HT-29 (cell line): ENCODE data around the gene NSD2. TPM values are rescaled to one million over a fixed set of nuclear protein-coding genes. Genes with fewer than 3 reads are reported as not detected.
A peak's percentile ranks its signal among the peaks of the same experiment; 100 is the strongest.

Source experiments
- DNase-seq: peaks from one replicate; pipeline ENCODE4 v3.0.0-alpha.2; 2015; ENCODE audit warnings: low spot score
- total RNA-seq: library from RNA; depleted of rRNA; stranded (reverse); fragments of >200 nt; shearing (Covaris generic); gene quantifications from 2 replicates; pipeline ENCODE4 v1.2.3, GENCODE V29; 2014

Gene NSD2
- total RNA-seq, 1 experiment from 2014 or later = 70.5 TPM

- DNase-seq = no peak
These were observed 6.9 kb upstream of the NSD2 start for GRCh38 chr4:1864076-1865008.

GRCh38 chr4:1866189-1866661 lies 5.0 kb upstream of the NSD2 start:
- DNase-seq = no peak

DNA sequence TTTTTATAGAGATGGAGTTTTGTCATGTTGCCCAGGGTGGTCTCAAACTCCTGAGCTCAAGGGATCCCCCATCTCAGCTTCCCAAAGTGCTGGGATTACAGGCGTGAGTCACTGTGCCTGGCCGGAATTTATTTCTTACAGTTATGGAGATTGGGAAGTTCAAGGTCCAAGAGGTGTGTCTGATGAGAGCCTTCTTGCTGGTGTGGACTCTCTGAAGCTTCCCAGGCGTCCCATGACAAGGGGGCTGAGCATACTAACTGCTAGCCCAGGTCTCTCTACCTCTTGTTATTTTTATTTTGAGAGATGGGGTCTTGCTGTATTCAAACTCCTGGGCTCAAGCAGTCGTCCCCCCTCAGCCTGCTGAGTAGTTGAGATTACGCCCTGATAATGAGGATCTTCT lies 2.9 kb upstream of the NSD2 start:
- peak; percentile 57 for DNase-seq

DNA sequence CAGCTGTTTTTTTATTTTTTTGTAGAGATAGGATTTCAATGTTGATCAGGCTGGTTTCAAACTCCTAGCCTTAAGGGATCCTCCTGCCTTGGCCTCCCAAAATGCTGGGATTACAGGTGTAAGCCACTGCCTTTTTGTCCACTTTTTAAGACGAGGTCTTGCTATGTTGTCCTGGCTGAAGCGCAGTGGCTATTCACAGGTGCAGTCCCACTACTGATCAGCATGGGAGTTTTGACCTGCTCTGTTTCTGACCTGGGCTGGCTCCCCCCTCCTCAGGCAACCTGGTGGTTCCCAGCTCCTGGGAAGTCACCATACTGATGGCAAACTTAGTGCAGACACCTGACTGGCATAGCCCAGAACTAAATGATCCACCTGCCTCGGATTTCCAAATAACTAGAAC lies 2.3 kb upstream of the NSD2 start:
- no peak for DNase-seq

- peak; percentile 27 for DNase-seq
These were observed 1.5 kb upstream of the NSD2 start for GRCh38 chr4:1869530-1870327.

GRCh38 chr4:1870328-1870577 lies 940 bp upstream of the NSD2 start:
- DNase-seq = peak; percentile 92

GRCh38 chr4:1871471-1872021 lies 353 bp downstream of the NSD2 start:
- DNase-seq = no peak

DNA sequence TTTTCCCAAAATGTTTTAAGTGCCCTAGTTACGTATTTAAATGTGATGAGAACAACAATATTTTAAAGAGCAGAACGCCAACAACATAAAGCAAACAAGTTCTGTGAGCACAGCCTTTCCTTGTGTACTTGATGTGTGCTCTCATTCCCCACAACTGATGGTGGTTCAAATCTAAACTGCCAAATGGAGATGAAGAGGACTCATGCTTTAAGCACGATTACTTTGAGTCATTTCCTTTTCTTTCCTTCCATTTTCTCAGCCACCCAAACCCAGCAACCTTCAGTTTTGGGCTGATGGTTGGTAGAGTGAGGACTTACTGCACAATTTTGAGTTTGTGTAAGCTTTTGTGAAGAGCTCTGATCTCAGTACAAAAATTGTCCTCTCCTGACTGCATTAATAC lies 1.7 kb downstream of the NSD2 start:
- DNase-seq = peak; percentile 30

DNA sequence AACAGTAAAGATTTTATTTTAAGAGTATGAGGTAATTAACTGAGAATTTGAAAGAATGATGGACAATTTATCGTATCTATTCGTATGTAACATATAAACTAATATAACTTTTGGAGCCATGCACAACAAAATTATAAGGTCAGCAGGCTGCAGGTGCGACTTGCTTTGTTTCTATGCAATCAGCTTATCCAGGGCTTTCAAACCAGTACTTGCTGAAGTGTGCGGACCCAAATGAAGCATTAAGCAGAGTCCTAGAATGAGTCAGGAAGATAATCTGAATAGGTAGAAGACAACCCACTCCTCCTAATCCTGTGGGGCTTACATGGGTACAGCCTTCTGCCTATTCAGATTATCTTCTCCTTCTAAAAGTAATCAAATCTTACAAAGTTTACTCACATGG lies 2.1 kb downstream of the NSD2 start:
- no peak for DNase-seq

DNA sequence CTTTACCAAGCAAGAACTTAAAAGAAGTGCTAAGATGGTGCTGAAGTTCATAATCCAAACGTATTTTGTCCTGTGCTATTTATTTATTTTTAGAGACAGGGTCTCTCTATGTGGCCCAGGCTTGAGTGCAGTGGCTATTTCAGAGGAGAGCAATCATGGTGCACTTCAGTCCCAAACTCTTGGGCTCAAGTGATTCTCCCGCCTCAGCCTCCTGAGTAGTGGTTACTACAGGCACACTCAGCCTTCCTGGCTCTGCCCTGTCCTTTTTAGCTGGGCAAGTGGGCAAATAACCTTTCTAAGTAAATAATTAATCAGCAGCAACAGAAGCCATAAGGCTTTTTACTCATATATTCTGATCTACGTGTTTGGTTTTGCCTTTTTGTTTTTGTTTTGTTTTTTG lies 2.6 kb downstream of the NSD2 start:
- DNase-seq = peak; percentile 28

GRCh38 chr4:1874201-1874600 lies 3.0 kb downstream of the NSD2 start:
- peak; percentile 28 for DNase-seq

DNA sequence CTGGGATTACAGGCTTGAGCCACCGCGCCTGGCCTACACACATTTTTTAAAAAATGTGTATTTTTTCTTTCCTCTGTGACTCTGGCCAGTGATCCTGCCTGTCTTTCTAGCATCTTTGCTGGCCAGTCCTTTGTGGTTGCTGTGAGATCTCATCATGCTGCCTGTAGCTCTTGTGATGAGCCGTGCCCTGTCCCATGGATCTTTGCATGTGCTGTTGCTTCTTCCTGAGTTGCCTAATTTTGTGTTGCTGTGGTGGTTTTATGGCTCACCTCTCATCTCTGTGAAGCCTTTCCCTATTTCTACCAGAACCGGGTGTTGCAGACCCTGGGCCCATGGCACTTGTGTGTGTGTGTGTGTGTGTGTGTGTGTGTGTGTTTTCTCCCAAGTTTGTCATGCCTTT lies 8.3 kb downstream of the NSD2 start:
- DNase-seq = no peak

- DNase-seq = peak; percentile 32
These were observed 9.1 kb downstream of the NSD2 start for GRCh38 chr4:1880332-1880731.

DNA sequence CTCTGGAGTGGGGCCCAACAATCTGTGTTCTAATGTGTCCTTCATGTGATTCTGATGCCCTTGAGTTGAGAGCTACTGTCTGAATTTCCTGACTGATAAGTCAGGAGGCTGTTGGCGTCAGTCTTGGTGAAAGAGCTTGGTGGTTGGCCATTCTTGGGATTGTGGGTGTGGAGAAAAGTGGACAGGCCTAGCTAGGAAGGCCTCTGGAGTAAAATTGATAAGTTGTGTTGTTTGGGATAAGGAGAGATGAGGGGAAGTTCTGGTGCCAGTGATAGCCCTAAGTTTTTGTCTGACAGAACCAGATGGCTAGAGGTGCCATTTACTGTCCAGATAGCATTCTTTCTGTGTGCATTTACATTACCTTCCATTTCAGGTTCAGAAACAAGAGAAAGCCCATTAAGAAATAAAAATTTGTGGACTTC lies 11.7 kb downstream of the NSD2 start:
- DNase-seq = no peak

DNA sequence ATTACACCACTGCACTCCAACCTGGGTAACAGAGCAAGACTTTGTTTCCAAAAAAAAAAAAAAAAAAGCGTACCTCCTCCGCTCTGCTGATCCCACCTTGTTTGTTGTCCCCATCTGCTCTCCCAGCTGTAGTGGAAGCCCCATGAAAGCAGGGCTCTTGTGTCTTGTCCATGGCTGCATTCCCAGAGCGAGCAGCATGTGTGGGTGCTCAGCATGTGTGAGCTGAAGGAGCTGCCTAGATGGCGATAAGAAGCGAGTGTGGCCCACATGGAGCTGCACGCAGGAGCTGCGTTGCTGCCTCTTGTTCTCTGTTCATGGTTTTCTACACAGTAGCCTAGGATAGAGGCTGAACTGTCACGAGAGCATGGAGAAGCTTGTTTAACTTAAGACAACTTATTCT lies 12.4 kb downstream of the NSD2 start:
- DNase-seq = no peak

DNA sequence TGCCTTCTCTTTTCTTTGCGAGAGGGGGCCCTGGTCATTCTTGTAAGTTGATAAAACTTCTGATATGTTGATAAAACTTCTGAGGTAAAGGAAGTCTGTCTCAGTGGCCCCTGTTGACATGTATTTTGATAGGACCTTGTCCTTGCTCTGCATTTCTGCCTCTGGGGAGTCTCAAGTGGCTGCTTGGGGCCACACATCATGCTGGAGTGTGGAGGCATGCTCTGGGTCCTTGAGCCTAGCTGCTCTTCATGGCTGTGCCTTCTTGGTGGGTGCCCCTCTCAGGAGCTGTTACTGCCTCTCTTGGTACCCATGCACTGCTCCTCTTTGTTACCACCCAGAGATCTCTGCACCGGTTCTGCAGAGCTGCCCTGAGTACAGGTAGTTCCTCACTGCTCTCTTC lies 14.2 kb downstream of the NSD2 start:
- DNase-seq = no peak

DNA sequence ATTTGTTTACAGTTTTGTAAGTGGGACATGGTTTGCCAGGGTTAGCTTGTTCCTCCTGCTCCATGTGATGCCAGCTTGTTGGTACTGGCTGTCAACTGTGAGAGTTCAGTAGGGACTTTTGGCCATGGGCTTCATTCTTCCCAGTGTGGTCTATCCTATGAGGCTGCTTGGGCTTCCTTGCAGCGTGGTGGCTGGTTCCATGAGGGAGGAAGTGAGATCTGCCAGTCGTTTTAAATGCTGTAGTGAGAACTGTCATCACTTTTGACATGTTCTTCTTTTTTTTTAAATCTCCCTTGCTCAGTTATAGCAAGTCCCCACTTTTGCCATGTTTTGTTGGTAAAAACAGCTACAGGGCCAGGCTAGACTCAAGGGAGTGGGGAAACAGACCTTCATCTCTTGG lies 15.9 kb downstream of the NSD2 start:
- no peak for DNase-seq

- DNase-seq = no peak
These were observed 19.9 kb downstream of the NSD2 start for GRCh38 chr4:1890979-1891570.

DNA sequence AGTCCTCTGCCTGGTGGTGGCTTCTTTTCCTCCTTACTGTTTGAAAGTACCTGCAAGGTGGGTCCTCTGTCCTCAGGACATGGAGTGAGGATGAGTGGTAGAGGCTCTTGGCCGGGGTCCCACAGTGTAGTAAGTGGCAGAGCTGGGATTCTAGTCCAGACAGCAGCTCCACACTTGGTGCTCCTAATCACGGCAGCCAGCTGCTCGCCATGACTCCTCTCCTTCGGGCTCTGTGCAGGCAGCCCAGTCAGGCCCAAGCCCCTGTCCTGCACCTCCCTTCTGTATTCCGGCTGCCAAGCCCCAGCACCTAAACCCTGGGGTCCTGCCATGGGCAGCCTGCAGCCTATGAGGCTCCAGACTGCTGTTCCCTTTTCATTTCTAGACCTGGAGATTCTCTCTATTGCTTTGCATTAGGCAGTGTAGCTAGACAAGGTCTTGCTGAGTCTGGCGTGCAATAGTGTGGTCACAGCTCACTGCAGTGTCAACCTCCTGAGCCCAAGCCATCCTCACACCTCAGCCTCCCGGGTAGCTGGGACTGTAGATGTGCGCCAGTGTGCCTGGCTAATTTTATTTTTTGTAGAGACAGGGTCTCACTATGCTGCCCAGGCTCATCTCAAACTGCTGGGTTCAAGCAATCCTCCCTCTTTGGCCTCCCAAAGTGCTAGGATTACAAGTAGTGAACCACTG lies 24.9 kb downstream of the NSD2 start:
- no peak for DNase-seq

DNA sequence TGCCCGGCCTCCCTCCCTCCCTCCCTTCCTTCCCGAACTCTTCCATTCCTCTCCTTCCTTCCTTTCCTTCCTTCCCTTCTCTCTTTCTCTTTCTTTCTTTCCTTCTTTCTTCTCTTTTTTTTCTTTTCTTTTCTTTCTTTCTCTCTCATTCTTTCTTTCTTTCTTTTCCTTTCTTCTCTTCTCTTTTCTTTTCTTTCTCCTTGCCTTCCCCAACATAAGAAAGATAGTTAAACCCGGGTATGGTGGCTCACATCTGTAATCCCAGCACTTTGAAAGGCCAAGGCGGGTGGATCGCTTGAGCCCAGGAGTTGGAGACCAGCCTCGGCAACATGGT lies 25.4 kb downstream of the NSD2 start:
- no peak for DNase-seq

DNA sequence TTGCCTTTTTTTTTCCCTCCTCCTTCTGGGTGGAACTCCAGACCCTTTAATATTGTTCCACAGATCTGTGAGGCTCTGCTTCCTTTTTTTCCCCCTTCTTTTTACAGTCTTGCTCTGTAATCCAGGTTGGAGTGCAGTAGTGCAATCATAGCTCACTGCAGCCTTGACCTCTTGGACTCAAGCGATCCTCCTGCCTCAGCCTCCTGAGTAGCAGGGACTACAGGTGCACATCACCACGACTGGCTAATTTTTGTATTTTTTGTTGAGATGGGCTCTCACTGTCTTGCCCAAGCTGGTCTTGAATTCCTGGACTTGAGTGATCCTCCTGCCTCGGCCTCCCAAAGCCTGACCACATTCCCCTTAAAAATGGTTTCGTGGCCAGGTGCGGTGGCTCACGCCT lies 26.8 kb downstream of the NSD2 start:
- no peak for DNase-seq

GRCh38 chr4:1898681-1899080 lies 27.5 kb downstream of the NSD2 start:
- no peak for DNase-seq
